ENCODE measurements around the gene TP53. TPM values are rescaled to one million over a fixed set of nuclear protein-coding genes. Genes with fewer than 3 reads are reported as not detected.

Gene TP53
- total RNA-seq: 10.6 TPM

DNA sequence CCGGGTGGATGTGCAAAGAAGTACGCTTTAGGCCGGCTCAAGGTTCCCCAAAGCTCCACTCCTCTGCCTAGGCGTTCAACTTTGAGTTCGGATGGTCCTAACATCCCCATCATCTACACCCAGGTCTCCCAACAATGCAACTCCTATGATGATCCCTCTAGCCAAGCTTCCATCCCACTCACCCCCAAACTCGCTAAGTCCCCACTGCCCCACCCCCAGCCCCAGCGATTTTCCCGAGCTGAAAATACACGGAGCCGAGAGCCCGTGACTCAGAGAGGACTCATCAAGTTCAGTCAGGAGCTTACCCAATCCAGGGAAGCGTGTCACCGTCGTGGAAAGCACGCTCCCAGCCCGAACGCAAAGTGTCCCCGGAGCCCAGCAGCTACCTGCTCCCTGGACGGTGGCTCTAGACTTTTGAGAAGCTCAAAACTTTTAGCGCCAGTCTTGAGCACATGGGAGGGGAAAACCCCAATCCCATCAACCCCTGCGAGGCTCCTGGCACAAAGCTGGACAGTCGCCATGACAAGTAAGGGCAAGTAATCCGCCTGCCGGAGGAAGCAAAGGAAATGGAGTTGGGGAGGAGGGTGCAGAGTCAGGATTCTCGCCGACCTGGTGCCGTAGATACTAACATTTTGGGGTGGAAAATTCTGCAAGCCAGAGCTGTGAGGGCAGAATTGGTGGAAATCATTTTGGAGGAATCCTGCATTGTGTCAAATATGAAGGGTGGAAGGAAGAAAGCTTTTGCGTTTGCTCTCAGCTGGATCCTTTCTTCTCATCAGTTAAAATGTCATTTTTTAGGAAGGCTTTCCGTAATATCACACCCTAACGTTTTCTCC is at the start of gene TP53:
TP53 (minus strand) TSS at position 419 of the 836 bp plus-strand sequence. CDS start 10,896 bp downstream, outside the sequence.

DNA sequence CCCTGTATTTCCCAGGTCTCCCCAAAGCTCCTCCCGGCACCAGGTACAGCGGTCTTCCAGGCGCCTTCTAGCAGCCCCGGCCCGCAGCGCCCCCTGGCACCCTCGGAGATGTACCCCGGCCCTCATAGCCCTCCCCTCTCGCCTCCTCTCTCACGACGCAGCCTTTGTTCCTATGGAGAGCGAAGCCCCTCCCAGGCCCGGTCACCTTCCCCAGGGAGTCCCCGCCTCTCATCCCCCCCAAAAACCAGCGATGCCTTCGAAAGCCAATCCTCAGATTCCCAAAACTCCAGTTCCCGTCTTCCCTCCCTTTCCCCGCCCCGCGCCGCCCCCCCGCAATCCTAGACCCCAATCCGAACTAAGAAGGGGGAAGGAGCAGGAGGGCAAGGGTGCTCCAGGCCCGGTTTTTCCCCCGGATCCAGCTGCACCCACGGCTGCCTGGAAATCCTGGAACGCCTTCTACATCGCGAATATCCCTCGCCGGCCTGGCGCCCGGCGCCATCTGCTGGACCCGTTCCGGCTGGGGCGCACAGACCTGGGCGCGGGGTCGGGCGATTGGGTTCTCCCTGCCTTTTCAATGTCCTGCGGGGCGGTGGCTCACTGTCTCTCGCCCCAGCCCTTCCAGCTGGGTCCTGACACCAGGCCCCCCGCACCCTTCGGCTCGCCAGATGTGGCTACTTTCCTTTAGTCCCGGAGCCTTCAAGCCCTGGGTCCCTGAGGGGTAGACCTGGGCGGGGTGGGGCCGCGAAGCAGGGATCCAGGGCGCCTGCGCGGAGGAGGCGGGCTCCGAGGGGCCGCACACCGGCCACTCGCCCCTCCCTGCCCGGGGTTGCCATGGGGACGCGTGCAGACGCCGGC is 29.8 kb upstream of the TP53 start, which contains the start of gene DNAH2:
DNAH2 (plus strand) TSS at position 844 of the 855 bp plus-strand sequence. CDS start 1,991 bp downstream, outside the sequence.

DNA sequence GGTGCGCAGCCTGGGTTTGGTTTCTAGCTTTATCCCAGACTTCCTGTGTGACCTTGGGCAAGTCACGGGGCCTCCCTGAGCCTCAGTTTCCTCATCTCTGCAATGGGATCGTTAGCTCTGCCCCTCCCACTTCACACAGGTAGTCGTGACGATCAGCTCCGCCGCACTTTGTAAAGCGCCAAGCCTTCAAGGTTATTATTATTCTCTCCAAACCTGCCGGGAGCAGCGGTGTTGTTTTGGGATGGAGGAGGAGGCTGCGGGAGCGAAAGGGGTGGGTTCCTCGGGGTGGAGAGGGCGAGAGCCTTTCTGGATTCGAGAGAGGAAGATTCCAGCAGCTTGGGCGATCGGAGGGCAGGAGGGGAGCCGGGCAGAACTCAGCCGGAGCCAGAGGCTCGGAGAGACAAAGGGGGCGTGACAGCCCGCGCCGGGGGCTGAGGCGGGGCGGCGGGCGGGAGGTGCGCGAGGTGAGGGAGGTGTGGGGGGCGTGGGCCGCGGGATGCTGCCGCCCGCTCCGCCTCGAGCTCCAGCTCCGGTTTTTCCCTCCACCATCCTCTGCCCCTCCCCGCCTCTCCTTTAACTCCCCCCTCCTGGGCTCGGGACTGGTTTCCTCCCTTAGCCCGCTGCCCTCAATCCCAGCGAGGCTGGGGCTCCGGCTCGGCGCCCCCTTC is 17.4 kb upstream of the TP53 start, which contains the start of gene EFNB3:
EFNB3 (plus strand) TSS at position 602 of the 668 bp plus-strand sequence. CDS start 397 bp downstream, outside the sequence.

DNA sequence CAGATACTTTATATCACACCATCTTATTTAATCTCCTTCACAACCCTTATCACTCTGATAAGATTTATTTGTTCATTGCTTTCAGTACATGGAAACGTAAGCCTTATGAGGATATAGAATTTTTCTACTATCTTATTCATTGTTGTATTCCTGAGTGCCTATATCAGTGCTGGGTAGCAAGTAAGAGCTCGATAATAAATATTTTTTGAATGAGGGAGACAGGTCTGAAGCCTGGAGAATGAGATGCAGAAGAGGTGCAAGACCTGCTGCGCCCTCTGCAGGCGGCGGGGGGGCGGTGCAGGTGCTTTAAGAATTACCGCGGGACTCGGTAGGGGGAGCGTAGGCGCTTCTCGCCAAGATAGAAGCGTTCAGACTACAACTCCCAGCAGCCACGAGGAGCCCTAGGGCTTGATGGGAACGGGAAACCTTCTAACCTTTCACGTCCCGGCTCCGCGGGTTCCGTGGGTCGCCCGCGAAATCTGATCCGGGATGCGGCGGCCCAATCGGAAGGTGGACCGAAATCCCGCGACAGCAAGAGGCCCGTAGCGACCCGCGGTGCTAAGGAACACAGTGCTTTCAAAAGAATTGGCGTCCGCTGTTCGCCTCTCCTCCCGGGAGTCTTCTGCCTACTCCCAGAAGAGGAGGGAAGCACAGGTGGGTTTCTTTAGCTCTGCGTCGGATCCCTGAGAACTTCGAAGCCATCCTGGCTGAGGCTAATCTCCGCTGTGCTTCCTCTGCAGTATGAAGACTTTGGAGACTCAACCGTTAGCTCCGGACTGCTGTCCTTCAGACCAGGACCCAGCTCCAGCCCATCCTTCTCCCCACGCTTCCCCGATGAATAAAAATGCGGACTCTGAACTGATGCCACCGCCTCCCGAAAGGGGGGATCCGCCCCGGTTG is 868 bp upstream of the TP53 start, which contains the start of gene WRAP53:
WRAP53 (plus strand) TSS at position 570 of the 900 bp plus-strand sequence; CDS start at position 742, 172 bp downstream.

DNA sequence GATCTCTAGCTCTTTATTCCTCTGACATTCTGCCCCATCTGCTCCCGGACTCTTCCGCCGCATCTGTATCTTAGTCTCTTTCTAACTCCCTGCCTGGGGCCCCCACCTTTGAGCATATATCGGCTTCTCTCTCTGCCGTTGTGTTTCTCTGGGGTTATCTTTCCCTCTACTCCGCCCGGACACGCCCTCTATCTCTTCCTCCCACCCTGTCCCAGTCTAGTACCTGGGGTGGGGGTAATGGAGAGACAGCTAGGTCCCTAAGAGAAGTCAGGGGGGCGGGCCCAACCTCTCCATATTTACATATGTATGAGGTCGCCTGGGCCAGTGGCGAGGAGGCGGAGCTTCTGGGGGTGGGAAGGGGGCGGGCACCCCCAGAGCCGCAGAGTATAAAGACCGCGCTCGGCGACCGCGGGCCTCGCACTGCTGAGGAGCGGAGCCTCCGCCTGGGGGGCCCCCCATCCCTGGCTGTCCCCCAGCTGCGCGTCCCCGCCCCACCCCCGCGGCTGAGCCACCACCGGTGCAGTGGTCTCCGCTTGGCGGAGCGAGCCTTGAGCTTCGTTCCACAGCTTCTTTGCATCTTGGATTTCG is 36.7 kb downstream of the TP53 start, which contains the start of gene ATP1B2:
ATP1B2 (plus strand) TSS at position 418 of the 588 bp plus-strand sequence. CDS start 593 bp downstream, outside the sequence.

DNA sequence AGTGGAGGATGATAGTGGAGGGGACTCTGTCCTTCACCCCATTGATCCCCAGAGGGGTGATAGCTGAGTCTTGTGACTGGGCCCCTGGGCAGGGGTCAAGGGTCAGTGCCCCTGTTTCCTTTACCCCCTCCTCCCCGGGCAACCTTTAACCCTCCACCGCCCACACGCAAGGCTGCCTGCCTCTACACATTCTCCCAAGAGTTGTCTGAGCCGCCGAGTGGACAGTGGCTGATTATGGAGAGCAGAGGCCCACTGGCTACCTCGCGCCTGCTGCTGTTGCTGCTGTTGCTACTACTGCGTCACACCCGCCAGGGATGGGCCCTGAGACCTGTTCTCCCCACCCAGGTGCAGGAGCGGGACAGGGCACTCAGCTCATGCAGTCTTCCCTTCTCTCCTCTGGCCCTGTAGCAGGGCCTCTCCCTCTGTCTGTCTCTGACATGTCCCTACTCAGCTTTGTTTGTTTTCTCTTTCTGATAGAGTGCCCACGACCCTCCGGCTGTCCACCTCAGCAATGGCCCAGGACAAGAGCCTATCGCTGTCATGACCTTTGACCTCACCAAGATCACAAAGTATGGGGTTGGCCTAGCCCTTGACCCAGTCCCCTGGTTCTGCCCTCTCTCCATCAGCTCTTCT is 57.2 kb downstream of the TP53 start, which contains the start of gene SHBG:
SHBG (plus strand) TSS at position 197 of the 633 bp plus-strand sequence; CDS start at position 235, 38 bp downstream.

DNA sequence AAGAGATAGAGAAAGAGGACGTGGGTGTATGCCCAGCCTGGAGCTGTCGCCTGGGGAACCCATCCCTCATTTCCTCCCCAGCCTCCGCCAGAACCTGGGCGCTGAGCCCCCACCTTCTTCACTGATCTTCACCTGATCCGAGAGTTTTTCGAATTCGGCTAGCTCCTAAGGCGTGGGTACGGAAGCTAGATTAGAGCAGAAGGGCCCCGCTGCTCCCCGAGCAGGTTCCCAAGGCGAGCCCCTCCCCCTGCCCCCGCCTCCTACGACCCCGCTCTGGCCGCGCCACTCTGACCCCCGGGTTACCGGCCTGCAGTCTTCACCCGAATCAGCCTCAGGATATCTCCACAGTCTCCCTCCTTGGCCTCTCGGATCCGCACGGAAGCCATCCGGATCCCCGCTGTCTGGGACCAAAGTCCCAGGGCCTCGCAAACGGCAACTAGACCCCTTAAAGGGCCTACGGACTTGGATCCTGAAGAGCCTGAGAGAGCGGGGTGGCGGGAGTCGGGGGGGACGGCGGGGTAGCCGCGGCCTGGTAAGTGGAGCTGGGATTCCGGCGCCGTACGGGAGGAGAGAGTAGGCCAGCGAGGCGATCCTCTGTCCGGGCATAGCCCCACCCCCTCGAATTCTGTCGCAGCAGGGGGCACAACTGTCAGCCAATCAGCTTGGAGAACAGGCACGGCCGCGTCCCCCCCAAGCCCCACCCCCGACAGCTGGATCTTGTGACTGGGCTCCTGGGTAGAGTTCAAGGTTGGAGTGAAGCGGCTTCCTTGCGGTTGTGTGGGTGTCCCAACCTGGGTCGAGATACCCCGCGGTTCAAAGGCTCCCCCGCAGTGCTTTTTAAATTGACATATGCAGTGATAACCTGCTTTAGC is 59.8 kb downstream of the TP53 start, which contains the start of gene SAT2:
SAT2 (minus strand) TSS at position 572 of the 872 bp plus-strand sequence; CDS start at position 386, 186 bp downstream.

Other genes with a start within 250 kb of the TP53 start
- gene FGF11, start 248.0 kb downstream of the TP53 start, total RNA-seq: 9.0 TPM
- gene CHRNB1, start 242.4 kb downstream of the TP53 start, total RNA-seq: 19.1 TPM
- gene ZBTB4, start 207.9 kb downstream of the TP53 start, total RNA-seq: 25.6 TPM
- gene SLC35G6, start 206.0 kb downstream of the TP53 start, total RNA-seq: not detected
- 65.7 TPM for gene POLR2A, start 203.1 kb downstream of the TP53 start, total RNA-seq
- 4.8 TPM for gene TNFSF12, start 138.4 kb downstream of the TP53 start, total RNA-seq
- gene TNFSF13, start 128.7 kb downstream of the TP53 start, total RNA-seq: 1.6 TPM
- 76.6 TPM for gene SENP3, start 125.6 kb downstream of the TP53 start, total RNA-seq
- 5.5 TPM for gene CD68, start 107.9 kb downstream of the TP53 start, total RNA-seq
- 44.1 TPM for gene MPDU1, start 103.6 kb downstream of the TP53 start, total RNA-seq
- gene SOX15, start 97.4 kb downstream of the TP53 start, total RNA-seq: 1.4 TPM
- 46.1 TPM for gene FXR2, start 72.6 kb downstream of the TP53 start, total RNA-seq
- 30.7 TPM for gene SAT2, start 59.7 kb downstream of the TP53 start, total RNA-seq
- not detected for gene SHBG, start 57.4 kb downstream of the TP53 start, total RNA-seq
- 27.5 TPM for gene ATP1B2, start 36.6 kb downstream of the TP53 start, total RNA-seq
- 7.8 TPM for gene WRAP53, start 987 bp upstream of the TP53 start, total RNA-seq
- 42.4 TPM for gene EFNB3, start 17.7 kb upstream of the TP53 start, total RNA-seq
- 2.5 TPM for gene DNAH2, start 30.3 kb upstream of the TP53 start, total RNA-seq
- 13.1 TPM for gene KDM6B, start 146.7 kb upstream of the TP53 start, total RNA-seq
- 2.3 TPM for gene TMEM88, start 167.6 kb upstream of the TP53 start, total RNA-seq
- gene NAA38, start 170.1 kb upstream of the TP53 start, total RNA-seq: 42.2 TPM
- gene CYB5D1, start 170.5 kb upstream of the TP53 start, total RNA-seq: 22.6 TPM
- gene CHD3, start 201.3 kb upstream of the TP53 start, total RNA-seq: 206 TPM
- gene RNF227, start 228.8 kb upstream of the TP53 start, total RNA-seq: 8.1 TPM
- gene KCNAB3, start 242.4 kb upstream of the TP53 start, total RNA-seq: 3.7 TPM
- gene TRAPPC1, start 244.5 kb upstream of the TP53 start, total RNA-seq: 21.9 TPM
- 31.6 TPM for gene CNTROB, start 244.7 kb upstream of the TP53 start, total RNA-seq

Measured in diencephalon (tissue), 1 donor.